ENCODE measurements around the gene UQCC2.

DNA sequence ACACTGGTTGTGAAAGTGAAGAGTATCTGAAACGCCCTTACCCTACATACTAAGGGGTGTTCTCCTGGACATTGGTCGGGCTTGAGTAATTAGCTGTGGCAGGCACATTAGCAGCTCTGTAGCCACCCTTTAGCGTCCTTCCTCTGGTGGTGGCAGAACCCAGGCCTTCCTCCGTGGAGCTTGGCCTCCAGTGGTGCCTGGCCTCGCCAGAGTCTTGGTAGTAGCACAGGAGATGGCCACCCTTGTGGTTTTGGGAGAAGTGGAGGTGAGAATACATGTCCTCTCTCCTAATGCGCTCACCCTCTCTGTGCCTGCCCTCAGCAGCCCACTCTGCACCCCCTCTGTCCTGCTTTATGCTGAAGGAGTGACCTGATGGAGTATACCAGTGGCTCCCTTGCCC, 17.6 kb upstream of the UQCC2 start:
- TF ChIP-seq TAF1 (IDR thresholded peaks at IDR 0.05; ENCODE audit: borderline replicate concordance, low read depth, low read length), result no peak
- TF ChIP-seq POLR2A (IDR thresholded peaks at IDR 0.05; ENCODE audit: low read depth, low read length), result no peak
